ENCODE data around the gene GPATCH2.
"Not testable (repeated sequence)": the region's sequence is repeated elsewhere in the genome, so short reads cannot be mapped to it uniquely, and the experiment has no call there.

Gene GPATCH2

GRCh38 chr1:217527151-217527550, 103.7 kb downstream of the GPATCH2 start:
- Histone ChIP-seq H3K27ac (no peak overlapping the region), H3K4me3 (no peak overlapping the region)
- no peak for TF ChIP-seq CTCF (IDR thresholded peaks at IDR 0.05)
- DNase-seq (ENCODE audit: low spot score) = no peak

- DNase-seq (ENCODE audit: low spot score) = no peak
- peak overlapping the region in 1 of 2 donors; percentile 46 for H3K27ac ChIP-seq
- no peak overlapping the region for H3K4me3 ChIP-seq
- no peak for TF ChIP-seq CTCF (IDR thresholded peaks at IDR 0.05)
Measured at GRCh38 chr1:217526636-217527035, 104.3 kb downstream of the GPATCH2 start.

DNA sequence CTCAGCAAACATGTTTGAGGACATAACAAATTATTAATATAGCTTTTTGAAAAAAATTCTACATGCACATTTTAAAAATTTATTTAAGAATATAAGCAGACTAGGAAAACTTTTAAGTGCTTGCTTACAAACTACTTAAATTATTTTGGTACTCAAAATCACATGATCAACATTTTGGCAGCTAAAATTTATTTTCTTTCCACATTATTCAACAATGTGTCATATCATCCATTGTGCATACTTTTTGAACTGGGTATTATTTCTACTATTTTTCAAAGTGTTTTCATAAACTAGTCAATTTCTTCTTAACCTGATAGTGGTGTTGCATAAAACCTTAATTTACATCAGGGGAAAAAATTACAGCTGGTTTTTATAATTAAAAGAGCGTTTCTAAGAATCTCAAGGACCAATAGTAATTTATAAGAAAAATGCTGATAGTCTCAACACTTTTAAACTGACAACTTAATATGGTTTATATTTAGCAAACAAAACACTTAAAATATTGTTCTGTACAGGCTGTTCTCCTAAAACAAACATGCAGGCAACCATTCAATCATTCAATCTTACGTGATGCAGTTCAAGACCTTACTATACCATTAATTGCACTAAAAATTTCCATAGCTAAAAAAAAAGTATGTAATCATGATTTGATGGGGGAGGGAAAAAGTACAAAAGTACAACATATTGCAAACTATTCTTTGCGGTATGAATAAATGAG, 105.0 kb downstream of the GPATCH2 start:
- TF ChIP-seq CTCF (IDR thresholded peaks at IDR 0.05) = no peak
- Histone ChIP-seq H3K4me3 (no peak overlapping the region), H3K27ac (peak overlapping the region in 1 of 2 donors; percentile 46)
- DNase-seq (ENCODE audit: low spot score) = no peak

DNA sequence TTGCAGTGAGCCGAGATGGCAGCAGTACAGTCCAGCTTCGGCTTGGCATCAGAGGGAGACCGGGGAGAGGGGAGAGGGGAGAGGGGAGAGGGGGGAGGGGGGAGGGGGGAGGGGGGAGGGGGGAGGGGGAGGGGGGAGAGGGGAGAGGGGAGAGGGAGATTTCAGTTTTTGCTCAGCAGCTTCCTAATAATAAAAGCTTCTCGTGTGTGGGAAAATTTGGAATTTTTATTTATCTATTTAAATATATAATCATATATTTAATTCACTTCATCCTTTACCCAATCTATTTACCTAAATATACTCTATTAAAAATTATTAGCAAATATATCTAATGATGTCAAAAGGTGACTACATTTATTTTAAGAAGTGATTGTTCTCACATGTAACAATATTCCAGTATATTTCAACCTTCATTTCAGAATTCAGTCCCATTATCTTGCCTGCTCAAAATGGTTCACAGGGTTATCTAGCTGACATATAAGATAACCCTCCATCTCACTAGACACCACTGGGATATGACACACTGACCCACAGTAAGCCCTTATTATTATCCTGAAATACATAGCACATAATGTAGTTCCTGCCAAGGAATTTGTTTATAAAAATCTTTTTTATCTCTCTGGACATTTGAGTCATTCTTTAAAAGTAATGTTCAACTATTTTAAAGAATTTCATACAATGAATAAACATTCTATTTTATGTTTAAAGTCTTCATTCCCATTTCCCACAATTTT, 105.9 kb downstream of the GPATCH2 start:
- DNase-seq (ENCODE audit: low spot score) = no peak
- no peak overlapping the region for H3K4me3 ChIP-seq
- no peak for TF ChIP-seq CTCF (IDR thresholded peaks at IDR 0.05)
- no peak overlapping the region for H3K27ac ChIP-seq

GRCh38 chr1:217523921-217524320, 107.0 kb downstream of the GPATCH2 start:
- H3K4me3 ChIP-seq; DNase-seq (ENCODE audit: low spot score); H3K27ac ChIP-seq: not testable (repeated sequence)

- TF ChIP-seq CTCF (IDR thresholded peaks at IDR 0.05) = no peak
- DNase-seq (ENCODE audit: low spot score) = no peak
- H3K27ac ChIP-seq = no peak overlapping the region
- H3K4me3 ChIP-seq = no peak overlapping the region
Measured at GRCh38 chr1:217522277-217522676, 108.6 kb downstream of the GPATCH2 start.

GRCh38 chr1:217521317-217521716, 109.6 kb downstream of the GPATCH2 start:
- no peak for DNase-seq (ENCODE audit: low spot score)
- Histone ChIP-seq H3K27ac (no peak overlapping the region), H3K4me3 (no peak overlapping the region)
- no peak for TF ChIP-seq CTCF (IDR thresholded peaks at IDR 0.05)
